Lung (tissue), 12 donors: ENCODE results near the gene TMEM207. TPM values are rescaled to one million over a fixed set of nuclear protein-coding genes. Genes with fewer than 3 reads are reported as not detected.

Source experiments
- ATAC-seq: fragments of 200-7000 bp; cut with Tn5 transposase; one replicate; pipeline ENCODE4 v1.9.1; 2020; ENCODE audit warnings: moderate number of reproducible peaks; ENCODE audit not compliant: insufficient read depth, low FRiP score
- DNase-seq, 3 donors: peaks; one replicate each; pipeline ENCODE4 v3.0.0-alpha.2; 2013 to 2017
- H3K27ac ChIP-seq, 2 donors: one replicate each; pipeline ENCODE4 v1.5.1; 2013; ENCODE audit warnings: mild to moderate bottlenecking in 2 of 2, moderate library complexity in 2 of 2, control low read depth in 1 of 2, inconsistent platforms in 1 of 2, low read depth in 1 of 2, low read length in 1 of 2
- H3K27me3 ChIP-seq, 3 donors: one replicate each; pipeline ENCODE4 v1.5.1; 2013; ENCODE audit warnings: low read length in 2 of 3; ENCODE audit not compliant: control insufficient read depth in 3 of 3, insufficient read depth in 3 of 3
- H3K36me3 ChIP-seq, 4 donors: one replicate each; pipeline ENCODE4 v1.5.1; 2013; ENCODE audit warnings: low read length in 4 of 4, mild to moderate bottlenecking in 1 of 4, moderate library complexity in 1 of 4; ENCODE audit not compliant: control insufficient read depth in 4 of 4, insufficient read depth in 4 of 4
- H3K4me1 ChIP-seq, 5 donors: one replicate each; pipeline ENCODE4 v1.5.1; 2013; ENCODE audit warnings: low read length in 5 of 5, mild to moderate bottlenecking in 2 of 5, moderate library complexity in 1 of 5; ENCODE audit not compliant: control insufficient read depth in 5 of 5, insufficient read depth in 5 of 5
- H3K4me3 ChIP-seq: one replicate; pipeline ENCODE4 v1.5.1; 2013; ENCODE audit warnings: mild to moderate bottlenecking, control low read depth, moderate library complexity
- H3K9ac ChIP-seq, 2 donors: one replicate each; pipeline ENCODE4 v1.5.1; 2013; ENCODE audit warnings: low read length in 2 of 2, control low read depth in 1 of 2; ENCODE audit not compliant: insufficient read depth in 1 of 2
- H3K9me3 ChIP-seq, 4 donors: one replicate each; pipeline ENCODE4 v1.5.1; 2013; ENCODE audit warnings: low read length in 3 of 4, mild to moderate bottlenecking in 1 of 4, moderate library complexity in 1 of 4; ENCODE audit not compliant: control insufficient read depth in 4 of 4, insufficient read depth in 3 of 4
- CTCF ChIP-seq: IDR thresholded peaks from 2 replicates; pipeline ENCODE4 v1.5.1; 2012; ENCODE audit warnings: mild to moderate bottlenecking; ENCODE audit errors: control extremely low read depth, extremely low read depth
- WGBS, 2 donors: extraction: QIAGEN DNeasy Blood & Tissue Kit; methylation state at CpG; one replicate each; pipeline ENCODE4 v1.1.7; 2013; 5-methylcytosine and 5-hydroxymethylcytosine counted together
- polyA plus RNA-seq, 2 donors: library from polyadenylated mRNA; stranded (reverse); fragments of 200-250 nt; gene quantifications; one replicate each; pipeline ENCODE4 v1.2.1, GENCODE V29; 2013
- total RNA-seq, 2 donors: library from RNA; depleted of rRNA in 1 of 2; stranded (reverse); fragments of >200 nt in 1 of 2; gene quantifications; one replicate each; pipeline ENCODE4 v1.2.1, GENCODE V29; 2014 to 2021
- donor health status: control.
- donor health status: control.
- donor health status: Bipolar disorder and iron deficiency.
- donor health status: healthy.
- donor health status: DM: yes; HTN: yes; CAD: no.

TMEM207 gene
- total and polyA plus RNA-seq, 4 donors = not detected

- Histone ChIP-seq H3K27me3 (no peaks in the 10 kb centered on the region), H3K9ac (no peak overlapping the region), H3K9me3 (no peaks in the 10 kb centered on the region), H3K36me3 (no peaks in the 10 kb centered on the region), H3K27ac (no peak overlapping the region), H3K4me3 (no peak overlapping the region), H3K4me1 (no peaks in the 10 kb centered on the region)
- no peak for ATAC-seq
- no peak for TF ChIP-seq CTCF
- no peak for DNase-seq
- 94 to 96% methylated on average over 1 of the region's 1 CpG for WGBS, 2 donors
Observed at GRCh38 chr3:190425833-190426232, 23.9 kb downstream of the TMEM207 start.

- H3K9me3 ChIP-seq = no peaks in the 10 kb centered on the region
- H3K9ac ChIP-seq = no peak overlapping the region
- no peak overlapping the region for H3K4me3 ChIP-seq
- H3K27me3 ChIP-seq = no peaks in the 10 kb centered on the region
- 30 to 32% methylated on average over 16 of the region's 16 CpGs for WGBS, 2 donors
- no peaks in the 10 kb centered on the region for H3K36me3 ChIP-seq
- H3K27ac ChIP-seq = no peak overlapping the region
- no peaks in the 10 kb centered on the region for H3K4me1 ChIP-seq
- ATAC-seq = peak; percentile 71
- DNase-seq = peak; percentile 47 to 78 (median 75)
- TF ChIP-seq CTCF = peak; percentile 35
Observed at GRCh38 chr3:190424478-190425439, 24.9 kb downstream of the TMEM207 start.

- Histone ChIP-seq H3K36me3 (no peaks in the 10 kb centered on the region), H3K9ac (no peak overlapping the region), H3K27ac (no peak overlapping the region), H3K4me1 (no peaks in the 10 kb centered on the region), H3K9me3 (no peaks in the 10 kb centered on the region), H3K27me3 (no peaks in the 10 kb centered on the region), H3K4me3 (no peak overlapping the region)
- no peak for TF ChIP-seq CTCF
- ATAC-seq (no peak), DNase-seq (no peak)
- WGBS, 2 donors = 59 to 68% methylated on average over 2 of the region's 2 CpGs
Observed at GRCh38 chr3:190424108-190424477, 25.6 kb downstream of the TMEM207 start.
